MM.1S (cell line): ENCODE results near the gene PTH1R.

Source experiments
- DNase-seq: peaks from one replicate; pipeline ENCODE4 v3.0.0-alpha.2; 2015
- H2AFZ ChIP-seq: fragments of 300-600 bp; sonication (generic); 2 replicates; pipeline ENCODE4 v1.6.0; 2016; ENCODE audit warnings: antibody characterized with exemption, low read length
- H3F3A ChIP-seq: fragments of 300-600 bp; sonication (generic); 2 replicates; pipeline ENCODE4 v1.6.1; 2016; ENCODE audit warnings: mild to moderate bottlenecking, antibody characterized with exemption, low read length, moderate library complexity, mixed read lengths; ENCODE audit not compliant: insufficient read depth
- H3K27ac ChIP-seq: fragments of 300-600 bp; sonication (generic); 2 replicates; pipeline ENCODE4 v1.5.1; 2016; ENCODE audit warnings: mild to moderate bottlenecking, low read length
- H3K27me3 ChIP-seq: fragments of 300-600 bp; sonication (generic); replicated peaks from 2 replicates; pipeline ENCODE4 v1.6.0; 2016; ENCODE audit warnings: low read length; ENCODE audit not compliant: insufficient read depth
- H3K36me3 ChIP-seq: fragments of 300-600 bp; sonication (generic); replicated peaks from 2 replicates; pipeline ENCODE4 v1.6.1; 2016; ENCODE audit warnings: mild to moderate bottlenecking, low read length, mixed read lengths; ENCODE audit not compliant: insufficient read depth
- H3K4me1 ChIP-seq: fragments of 300-600 bp; sonication (generic); 2 replicates; pipeline ENCODE4 v1.6.1; 2016; ENCODE audit warnings: low read length, mixed read lengths
- H3K4me2 ChIP-seq: fragments of 300-600 bp; sonication (generic); 2 replicates; pipeline ENCODE4 v1.6.0; 2016; ENCODE audit warnings: low read depth, low read length
- H3K4me3 ChIP-seq: fragments of 300-600 bp; sonication (generic); 2 replicates; pipeline ENCODE4 v1.5.1; 2016; ENCODE audit warnings: low read length, mixed read lengths
- H3K79me2 ChIP-seq: fragments of 300-600 bp; sonication (generic); 2 replicates; pipeline ENCODE4 v1.6.1; 2016; ENCODE audit warnings: mixed run types, low read length, mixed read lengths
- H3K9ac ChIP-seq: fragments of 300-600 bp; sonication (generic); 2 replicates; pipeline ENCODE4 v1.6.1; 2016; ENCODE audit warnings: low read length, mixed read lengths
- H3K9me2 ChIP-seq: fragments of 300-600 bp; sonication (generic); replicated peaks from 2 replicates; pipeline ENCODE4 v1.6.1; 2016; ENCODE audit warnings: mild to moderate bottlenecking, low read length, mixed read lengths; ENCODE audit not compliant: insufficient read depth
- H3K9me3 ChIP-seq: fragments of 300-600 bp; sonication (generic); replicated peaks from 2 replicates; pipeline ENCODE4 v1.6.1; 2016; ENCODE audit warnings: mild to moderate bottlenecking, low read length, mixed read lengths; ENCODE audit not compliant: insufficient read depth
- H4K20me1 ChIP-seq: fragments of 300-600 bp; sonication (generic); 2 replicates; pipeline ENCODE4 v1.6.1; 2016; ENCODE audit warnings: mild to moderate bottlenecking, low read length, moderate library complexity, mixed read lengths; ENCODE audit not compliant: insufficient read depth
- CTCF ChIP-seq: fragments of 300-600 bp; sonication (generic); IDR thresholded peaks from 2 replicates; pipeline ENCODE4 v1.5.1; 2016; ENCODE audit warnings: antibody characterized with exemption, low read length, mixed read lengths
- EZH2 ChIP-seq: fragments of 300-600 bp; sonication (generic); optimal IDR thresholded peaks from 2 replicates; pipeline ENCODE3; 2017; ENCODE audit warnings: low read depth, mild to moderate bottlenecking, antibody characterized with exemption, low read length, mixed read lengths
- EZH2phosphoT487 ChIP-seq: fragments of 300-600 bp; sonication (generic); IDR thresholded peaks from 2 replicates; pipeline ENCODE4 v1.6.1; 2018; ENCODE audit warnings: antibody characterized with exemption, low read length

The PTH1R gene

GRCh38 chr3:46865031-46865507 is 12.5 kb upstream of the PTH1R start:
- TF ChIP-seq EZH2 (no peak), CTCF (no peak), EZH2phosphoT487 (no peak)
- Histone ChIP-seq H3F3A (no peaks in the 10 kb centered on the region), H4K20me1 (no peaks in the 10 kb centered on the region), H3K9me3 (no peaks in the 10 kb centered on the region), H3K4me1 (no peaks in the 10 kb centered on the region), H2AFZ (no peak overlapping the region), H3K27me3 (no peaks in the 10 kb centered on the region), H3K9me2 (no peaks in the 10 kb centered on the region), H3K4me2 (no peak overlapping the region), H3K27ac (no peak overlapping the region), H3K79me2 (no peaks in the 10 kb centered on the region), H3K4me3 (no peak overlapping the region), H3K9ac (no peak overlapping the region), H3K36me3 (no peaks in the 10 kb centered on the region)
- DNase-seq, result no peak

GRCh38 chr3:46865546-46865945 is 12.0 kb upstream of the PTH1R start:
- no peak overlapping the region for H3K4me2 ChIP-seq
- no peaks in the 10 kb centered on the region for H4K20me1 ChIP-seq
- TF ChIP-seq EZH2 (no peak), CTCF (no peak), EZH2phosphoT487 (no peak)
- H3K4me1 ChIP-seq, result no peaks in the 10 kb centered on the region
- H3K9me3 ChIP-seq, result no peaks in the 10 kb centered on the region
- no peak overlapping the region for H3K27ac ChIP-seq
- no peaks in the 10 kb centered on the region for H3K9me2 ChIP-seq
- H2AFZ ChIP-seq, result no peak overlapping the region
- H3K79me2 ChIP-seq, result no peaks in the 10 kb centered on the region
- H3K27me3 ChIP-seq, result no peaks in the 10 kb centered on the region
- H3F3A ChIP-seq, result no peaks in the 10 kb centered on the region
- no peak overlapping the region for H3K4me3 ChIP-seq
- DNase-seq, result no peak
- H3K36me3 ChIP-seq, result no peaks in the 10 kb centered on the region
- H3K9ac ChIP-seq, result no peak overlapping the region

- Histone ChIP-seq H3K36me3 (no peaks in the 10 kb centered on the region), H3K9ac (no peak overlapping the region), H3F3A (no peaks in the 10 kb centered on the region), H3K27ac (no peak overlapping the region), H3K4me1 (no peaks in the 10 kb centered on the region), H3K4me3 (no peak overlapping the region), H4K20me1 (no peaks in the 10 kb centered on the region), H3K9me2 (no peaks in the 10 kb centered on the region), H2AFZ (no peak overlapping the region), H3K4me2 (no peak overlapping the region), H3K79me2 (no peaks in the 10 kb centered on the region), H3K9me3 (no peaks in the 10 kb centered on the region), H3K27me3 (no peaks in the 10 kb centered on the region)
- DNase-seq, result no peak
- TF ChIP-seq CTCF, result no peak
- no peak for TF ChIP-seq EZH2phosphoT487
- no peak for TF ChIP-seq EZH2
Measured at GRCh38 chr3:46866032-46866595, 11.4 kb upstream of the PTH1R start.
